LNCAP (cell line): ENCODE measurements around the gene DCP1A.

Source experiments
- CTCF ChIP-seq: fragments of 450-650 bp; IDR thresholded peaks from 2 replicates; pipeline ENCODE4 v1.5.1; 2017; ENCODE audit warnings: mild to moderate bottlenecking

DCP1A gene

GRCh38 chr3:53244271-53244670 is 103.1 kb downstream of the DCP1A start:
- no peak for TF ChIP-seq CTCF

- TF ChIP-seq CTCF = no peak
These were observed 103.6 kb downstream of the DCP1A start for GRCh38 chr3:53243785-53244184.

- TF ChIP-seq CTCF = no peak
These were observed 104.2 kb downstream of the DCP1A start for GRCh38 chr3:53243165-53243564.

GRCh38 chr3:53242642-53243041 is 104.7 kb downstream of the DCP1A start:
- no peak for TF ChIP-seq CTCF

- no peak for TF ChIP-seq CTCF
These were observed 105.2 kb downstream of the DCP1A start for GRCh38 chr3:53242155-53242554.

- TF ChIP-seq CTCF = no peak
These were observed 106.1 kb downstream of the DCP1A start for GRCh38 chr3:53240989-53241972.

- no peak for TF ChIP-seq CTCF
These were observed 107.5 kb downstream of the DCP1A start for GRCh38 chr3:53239800-53240199.
